H1 (cell line): ENCODE results near the gene ASB8. TPM values are rescaled to one million over a fixed set of nuclear protein-coding genes. Genes with fewer than 3 reads are reported as not detected.
A peak's percentile ranks its signal among the peaks of the same experiment; 100 is the strongest.

Experiments used
- CTCF ChIA-PET: fragments of 300-600 bp; sonication (Branson Sonifier 250); formaldehyde crosslinking; loops from one replicate; lab custom pipeline; 2021; ENCODE audit not compliant: partially characterized antibody; lab: Charles Lee
- POLR2A ChIA-PET: fragments of 300-600 bp; sonication (Branson Sonifier 250); formaldehyde crosslinking; loops from one replicate; lab custom pipeline; 2021; ENCODE audit warnings: inconsistent platforms; ENCODE audit not compliant: partially characterized antibody; lab: Charles Lee
- DNase-seq, 2 experiments: peaks; one replicate each; pipeline versions ENCODE4 v3.0.0 to v3.0.0-alpha.2; 2010 to 2022; ENCODE audit warnings: low spot score in 2 of 2, low read depth in 1 of 2, mixed read lengths in 1 of 2
- FAIRE-seq: peaks from 2 replicates; lab custom pipeline; 2011; peaks lifted over from hg19 to GRCh38; lab: Jason Lieb, UNC
- H2AFZ ChIP-seq: 2 replicates; pipeline ENCODE4 v1.8.1; 2012; ENCODE audit warnings: low read length, inconsistent platforms
- H2AK5ac ChIP-seq: 2 replicates; pipeline ENCODE4 v1.6.1; 2013; ENCODE audit warnings: low read depth, low read length
- H2BK120ac ChIP-seq: replicated peaks from 2 replicates; pipeline ENCODE3; 2013; ENCODE audit warnings: low read depth, low read length, inconsistent platforms
- H2BK12ac ChIP-seq: 2 replicates; pipeline ENCODE4 v1.6.1; 2013; ENCODE audit warnings: low read depth, low read length
- H2BK15ac ChIP-seq: 2 replicates; pipeline ENCODE4 v1.6.1; 2013; ENCODE audit warnings: low read length
- H2BK20ac ChIP-seq: 2 replicates; pipeline ENCODE4 v1.6.1; 2013; ENCODE audit warnings: low read length
- H2BK5ac ChIP-seq: 2 replicates; pipeline ENCODE4 v1.6.1; 2013; ENCODE audit warnings: low read depth, low read length
- H3K14ac ChIP-seq: 2 replicates; pipeline ENCODE4 v1.6.1; 2013; ENCODE audit warnings: inconsistent platforms; ENCODE audit not compliant: insufficient read length
- H3K18ac ChIP-seq: 2 replicates; pipeline ENCODE4 v1.6.1; 2013; ENCODE audit warnings: low read length; ENCODE audit errors: extremely low read depth
- H3K23ac ChIP-seq: 2 replicates; pipeline ENCODE4 v1.6.1; 2013; ENCODE audit warnings: inconsistent platforms; ENCODE audit not compliant: insufficient read length
- H3K23me2 ChIP-seq: 2 replicates; pipeline ENCODE4 v1.6.1; 2013; ENCODE audit warnings: low read depth, low read length
- H3K27ac ChIP-seq: 2 replicates; pipeline ENCODE4 v1.6.1; 2011; ENCODE audit warnings: low read depth, low read length, inconsistent platforms
- H3K27me3 ChIP-seq, 4 experiments: replicated peaks in 1 of 4; 1 replicate in 1 of 4; 2 replicates in 3 of 4; pipeline versions ENCODE4 v1.6.1 to v1.8.1; 2011 to 2013; ENCODE audit warnings: low read length in 3 of 4, mild to moderate bottlenecking in 3 of 4, inconsistent platforms in 2 of 4, mixed read lengths in 2 of 4, moderate library complexity in 1 of 4; ENCODE audit not compliant: control insufficient read depth in 3 of 4, insufficient read depth in 3 of 4; ENCODE audit errors: extremely low read depth in 1 of 4
- H3K36me3 ChIP-seq, 4 experiments: 2 replicates each; pipeline versions ENCODE4 v1.6.1 to v1.8.1; 2011 to 2013; ENCODE audit warnings: mild to moderate bottlenecking in 4 of 4, low read length in 3 of 4, moderate library complexity in 2 of 4, control low read depth in 1 of 4, inconsistent platforms in 1 of 4; ENCODE audit not compliant: insufficient read depth in 4 of 4, control insufficient read depth in 2 of 4
- H3K4ac ChIP-seq: replicated peaks from 2 replicates; pipeline ENCODE3; 2013; ENCODE audit warnings: low read length, low read depth, mixed read lengths, inconsistent platforms; ENCODE audit not compliant: insufficient read length
- H3K4me1 ChIP-seq, 4 experiments: replicated peaks in 1 of 4; 1 replicate in 1 of 4; 2 replicates in 3 of 4; pipeline versions ENCODE4 v1.6.1 to v1.8.1; 2011 to 2013; ENCODE audit warnings: low read length in 3 of 4, inconsistent platforms in 2 of 4, mixed read lengths in 1 of 4; ENCODE audit not compliant: insufficient read depth in 4 of 4, control insufficient read depth in 3 of 4
- H3K4me2 ChIP-seq, 2 experiments: 2 replicates each; pipeline versions ENCODE4 v1.6.1 to v1.8.1; 2011 to 2013; ENCODE audit warnings: low read depth in 2 of 2, low read length in 2 of 2, control low read depth in 1 of 2, inconsistent platforms in 1 of 2, mild to moderate bottlenecking in 1 of 2; ENCODE audit not compliant: insufficient read depth in 1 of 2
- H3K4me3 ChIP-seq, 4 experiments: fragments of 200-600, 300-600 bp in 1 of 4; sonication (generic), shearing (Covaris generic), sonication (Bioruptor Twin) in 1 of 4; 2 replicates each; pipeline versions ENCODE4 v1.5.1 to v1.8.1; 2011 to 2016; ENCODE audit warnings: low read length in 4 of 4, low read depth in 3 of 4, control low read depth in 2 of 4, inconsistent platforms in 2 of 4, mild to moderate bottlenecking in 2 of 4, mixed read lengths in 1 of 4, moderate library complexity in 1 of 4; ENCODE audit not compliant: insufficient read depth in 2 of 4; ENCODE audit errors: extremely low read depth in 1 of 4
- H3K56ac ChIP-seq: replicated peaks from 2 replicates; pipeline ENCODE3; 2013; ENCODE audit warnings: low read depth, mild to moderate bottlenecking, mixed read lengths, low read length, inconsistent platforms; ENCODE audit not compliant: insufficient read length
- H3K79me1 ChIP-seq: 2 replicates; pipeline ENCODE4 v1.6.1; 2013; ENCODE audit warnings: low read depth, low read length, control low read depth
- H3K79me2 ChIP-seq, 2 experiments: 2 replicates each; pipeline versions ENCODE4 v1.6.1 to v1.8.1; 2012 to 2013; ENCODE audit warnings: low read length in 2 of 2, mild to moderate bottlenecking in 2 of 2, inconsistent platforms in 1 of 2; ENCODE audit not compliant: insufficient read depth in 2 of 2, control insufficient read depth in 1 of 2
- H3K9ac ChIP-seq, 4 experiments: replicated peaks in 1 of 4; 1 replicate in 1 of 4; 2 replicates in 3 of 4; pipeline versions ENCODE4 v1.6.1 to v1.8.1; 2011 to 2013; ENCODE audit warnings: low read depth in 3 of 4, low read length in 3 of 4, control low read depth in 2 of 4, mild to moderate bottlenecking in 2 of 4, moderate library complexity in 2 of 4, inconsistent platforms in 1 of 4; ENCODE audit errors: extremely low read depth in 1 of 4
- H3K9me3 ChIP-seq, 2 experiments: 2 replicates each; pipeline versions ENCODE4 v1.6.1 to v1.8.1; 2012 to 2013; ENCODE audit warnings: mild to moderate bottlenecking in 2 of 2, moderate library complexity in 2 of 2, control low read depth in 1 of 2, inconsistent platforms in 1 of 2, low read depth in 1 of 2, low read length in 1 of 2, mixed read lengths in 1 of 2; ENCODE audit not compliant: insufficient read depth in 2 of 2
- H4K20me1 ChIP-seq, 2 experiments: replicated peaks in 1 of 2; 2 replicates each; pipeline versions ENCODE3 to v1.8.1; 2011 to 2013; ENCODE audit warnings: inconsistent platforms in 2 of 2, low read length in 2 of 2, mild to moderate bottlenecking in 1 of 2; ENCODE audit not compliant: insufficient read depth in 2 of 2, control insufficient read depth in 1 of 2
- H4K5ac ChIP-seq: 2 replicates; pipeline ENCODE4 v1.6.1; 2013; ENCODE audit warnings: low read length, low read depth, mixed read lengths, inconsistent platforms; ENCODE audit not compliant: insufficient read length
- H4K8ac ChIP-seq: 2 replicates; pipeline ENCODE4 v1.8.0; 2013; ENCODE audit warnings: mild to moderate bottlenecking, moderate library complexity, low read length, inconsistent platforms; ENCODE audit not compliant: insufficient read depth; ENCODE audit errors: extremely low read depth
- H4K91ac ChIP-seq: replicated peaks from 2 replicates; pipeline ENCODE3; 2013; ENCODE audit warnings: low read length, mixed read lengths, inconsistent platforms; ENCODE audit not compliant: insufficient read length
- CTCF ChIP-seq, 3 experiments: IDR thresholded peaks; 1 replicate in 2 of 3; 2 replicates in 1 of 3; pipeline versions ENCODE4 v1.5.1 to v1.6.1; 2011; ENCODE audit warnings: low read length in 3 of 3, mild to moderate bottlenecking in 3 of 3, inconsistent platforms in 2 of 3, low read depth in 1 of 3, moderate library complexity in 1 of 3; ENCODE audit not compliant: insufficient read depth in 1 of 3; ENCODE audit errors: control extremely low read depth in 1 of 3
- GTF2F1 ChIP-seq: IDR thresholded peaks from 2 replicates; pipeline ENCODE4 v1.6.1; 2012; ENCODE audit warnings: low read depth, low read length, improper control_type of control experiment, borderline replicate concordance
- KDM5A ChIP-seq: fragments of 200-600 bp; IDR thresholded peaks from 2 replicates; pipeline ENCODE4 v1.7.1; 2012; ENCODE audit warnings: mild to moderate bottlenecking, low read length, inconsistent platforms, mixed read lengths
- RAD21 ChIP-seq, 2 experiments: IDR thresholded peaks in 1 of 2; conservative IDR thresholded peaks in 1 of 2; 2 replicates each; pipeline ENCODE4 v1.6.1; 2011; ENCODE audit warnings: low read depth in 2 of 2, low read length in 2 of 2, improper control_type of control experiment in 1 of 2, inconsistent platforms in 1 of 2, mild to moderate bottlenecking in 1 of 2, moderate library complexity in 1 of 2
- SIN3A ChIP-seq, 2 experiments: IDR thresholded peaks in 1 of 2; conservative IDR thresholded peaks in 1 of 2; 2 replicates each; pipeline ENCODE4 v1.6.1; 2011 to 2012; ENCODE audit warnings: low read length in 2 of 2, improper control_type of control experiment in 1 of 2, low read depth in 1 of 2, mild to moderate bottlenecking in 1 of 2
- TCF12 ChIP-seq: IDR thresholded peaks from 2 replicates; pipeline ENCODE4 v1.6.1; 2011; ENCODE audit warnings: low read depth, mild to moderate bottlenecking, low read length
- WGBS, 2 experiments: shearing (Covaris generic) in 1 of 2; methylation state at CpG; one replicate each; pipeline versions ENCODE4 v1.1.6 to v1.1.7; 2013 to 2015; ENCODE audit warnings: low lambda C conversion rate in 2 of 2, mixed read lengths in 2 of 2, inconsistent platforms in 1 of 2, low coverage in 1 of 2, missing lambda C conversion rate in 1 of 2; ENCODE audit not compliant: insufficient replicate concordance in 2 of 2, insufficient coverage in 1 of 2, insufficient read length in 1 of 2; ENCODE audit errors: extremely low coverage in 1 of 2, missing lambda C conversion rate in 1 of 2; 5-methylcytosine and 5-hydroxymethylcytosine counted together
- polyA plus RNA-seq, 7 experiments: library from polyadenylated mRNA; depleted of rRNA in 3 of 7; stranded (reverse) in 5 of 7; unstranded in 2 of 7; fragments of >200 nt in 5 of 7; fragments of 200-250 nt in 2 of 7; gene quantifications; 1 replicate in 5 of 7; 2 replicates in 1 of 7; 4 replicates in 1 of 7; pipeline versions ENCODE4 v1.2.1 to v1.2.3, GENCODE V29; 2011 to 2013; ENCODE audit warnings: missing spikeins in 2 of 7, mixed read lengths in 2 of 7
- total RNA-seq: library from RNA; stranded (reverse); fragmentation: NEBNext Ultra II Directional; extraction: Animal tissue kit (Norgen Biotek cat#: 25700); gene quantifications from 2 replicates; pipeline ENCODE4 v1.2.1, GENCODE V29; 2021

The ASB8 gene
- total and polyA plus RNA-seq, 2 of the 8 experiments (the other 6 are each of a cell fraction or from before 2014, with no cell fraction given) = 3.8 to 8.3 TPM

GRCh38 chr12:48189331-48190125 lies 32.2 kb upstream of the ASB8 start:
- H3K79me1 ChIP-seq = no peaks in the 10 kb centered on the region
- H2BK20ac ChIP-seq = no peak overlapping the region
- no peaks in the 10 kb centered on the region for H3K9me3 ChIP-seq
- WGBS, 2 experiments = 52% methylated on average over 6 of the region's 6 CpGs; no CpG with 5 or more reads in 1 of the 2 experiments
- H3K4ac ChIP-seq = no peak overlapping the region
- no peak overlapping the region for H2AFZ ChIP-seq
- H3K36me3 ChIP-seq = no peaks in the 10 kb centered on the region
- peaks cover 2% of the 10 kb centered on the region; the same call in 1 of the 2 replicates for H3K23me2 ChIP-seq
- no peaks in the 10 kb centered on the region for H3K79me2 ChIP-seq
- H3K56ac ChIP-seq = no peak overlapping the region
- H3K4me3 ChIP-seq = no peak overlapping the region
- ChIA-PET POLR2A (interaction anchor here (1.4 kb wide), 1 partner anchor 9 kb away, joined by 7 read pairs; no protein-coding TSS in a partner anchor), CTCF (interaction anchor here (0.6 to 6.5 kb wide), 33 partner anchors 9 to 482 kb away, joined by 3 to 63 read pairs (median 4); no protein-coding TSS in a partner anchor)
- peak in 2 of 3 experiments; percentile 74 to 86; a peak in 3 of 4 replicates for TF ChIP-seq CTCF (IDR thresholded peaks at IDR 0.05; ENCODE audit: control extremely low read depth in 1 of 3, insufficient read depth in 1 of 3, low read depth in 1 of 3, low read length in 3 of 3)
- TF ChIP-seq KDM5A = no peak
- peak; percentile 83 to 92 for TF ChIP-seq RAD21 (IDR thresholded peaks at IDR 0.05 in 1 of 2, conservative IDR thresholded peaks at IDR 0.05 in 1 of 2; ENCODE audit: low read depth in 2 of 2, low read length in 2 of 2)
- TF ChIP-seq TCF12 = no peak
- TF ChIP-seq SIN3A (conservative IDR thresholded peaks at IDR 0.05 in 1 of 2, IDR thresholded peaks at IDR 0.05 in 1 of 2; ENCODE audit: low read depth in 1 of 2, low read length in 2 of 2) = 0 out of 4 replicates have a peak, but pooled peaks of 1 of the 2 experiments have one; percentile 22
- TF ChIP-seq GTF2F1 = no peak
- H2BK12ac ChIP-seq = no peak overlapping the region
- DNase-seq (peak in 1 of 2 experiments; percentile 84), FAIRE-seq (peak; percentile 96)
- no peak overlapping the region for H3K14ac ChIP-seq
- H3K18ac ChIP-seq = no peak overlapping the region
- no peak overlapping the region for H3K23ac ChIP-seq
- H2BK15ac ChIP-seq = no peak overlapping the region
- H3K9ac ChIP-seq = no peak overlapping the region
- H3K27ac ChIP-seq = no peak overlapping the region
- H4K91ac ChIP-seq = no peak overlapping the region
- H3K27me3 ChIP-seq = peaks cover 2 to 16% (median 11%) of the 10 kb centered on the region in 4 experiments; a peak in 6 of 7 replicates
- H2BK120ac ChIP-seq = no peak overlapping the region
- H3K4me1 ChIP-seq = peaks cover 2 to 13% (median 7%) of the 10 kb centered on the region in 4 experiments; a peak in 6 of 7 replicates
- H2BK5ac ChIP-seq = no peak overlapping the region
- no peaks in the 10 kb centered on the region for H4K20me1 ChIP-seq
- H3K4me2 ChIP-seq = no peak overlapping the region
- H4K5ac ChIP-seq = no peak overlapping the region
- H4K8ac ChIP-seq = no peak overlapping the region
- no peak overlapping the region for H2AK5ac ChIP-seq
